ENCODE data around the gene TSPAN9.

TSPAN9 gene

DNA sequence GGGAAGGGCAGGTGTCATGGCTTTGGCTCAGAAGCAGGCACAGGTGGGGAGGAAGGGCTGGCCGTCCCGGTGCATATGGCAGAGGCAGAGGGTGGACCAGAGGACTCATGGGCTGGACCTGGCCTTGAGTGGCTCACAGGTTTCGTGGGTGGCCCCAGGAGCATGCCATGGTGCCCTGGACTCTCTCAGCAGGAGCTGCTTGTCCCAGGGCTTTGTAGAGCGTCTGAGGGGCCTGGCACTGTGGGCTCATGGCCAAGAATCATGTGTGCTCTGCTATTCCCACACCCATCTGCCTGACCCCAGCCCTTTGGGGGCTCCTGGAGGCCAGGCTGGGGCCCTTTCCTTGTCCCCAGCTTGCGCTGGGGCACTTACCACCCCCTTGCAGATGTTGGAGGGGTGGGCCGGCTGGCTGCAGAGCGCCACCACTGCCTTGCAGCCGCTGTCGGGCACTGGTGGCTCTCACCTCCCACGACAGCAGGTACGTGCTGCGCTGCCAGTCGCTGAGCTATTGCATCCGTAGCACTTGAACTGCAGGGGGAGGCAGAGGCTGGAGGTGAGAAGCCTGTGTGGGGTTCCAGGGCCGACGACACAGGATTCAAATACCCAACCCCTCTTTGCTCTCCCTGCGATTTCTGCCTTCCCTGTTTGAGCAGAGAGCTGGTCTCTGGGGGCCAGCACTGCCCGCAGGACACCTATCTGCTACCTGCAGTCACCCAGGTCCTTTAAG lies 226.4 kb downstream of the TSPAN9 start:
- H3K36me3 ChIP-seq, result no peaks in the 10 kb centered on the region; the same call in 1 of the 2 replicates
- H3K4me3 ChIP-seq (ENCODE audit: low read depth, low read length), result no peak overlapping the region
- no peaks in the 10 kb centered on the region for H3K27me3 ChIP-seq (ENCODE audit: insufficient read depth, low read depth, severe bottlenecking)
- no peak overlapping the region for H3K27ac ChIP-seq
- H3K9me3 ChIP-seq (ENCODE audit: severe bottlenecking), result no peaks in the 10 kb centered on the region
- TF ChIP-seq, protein P1, sequence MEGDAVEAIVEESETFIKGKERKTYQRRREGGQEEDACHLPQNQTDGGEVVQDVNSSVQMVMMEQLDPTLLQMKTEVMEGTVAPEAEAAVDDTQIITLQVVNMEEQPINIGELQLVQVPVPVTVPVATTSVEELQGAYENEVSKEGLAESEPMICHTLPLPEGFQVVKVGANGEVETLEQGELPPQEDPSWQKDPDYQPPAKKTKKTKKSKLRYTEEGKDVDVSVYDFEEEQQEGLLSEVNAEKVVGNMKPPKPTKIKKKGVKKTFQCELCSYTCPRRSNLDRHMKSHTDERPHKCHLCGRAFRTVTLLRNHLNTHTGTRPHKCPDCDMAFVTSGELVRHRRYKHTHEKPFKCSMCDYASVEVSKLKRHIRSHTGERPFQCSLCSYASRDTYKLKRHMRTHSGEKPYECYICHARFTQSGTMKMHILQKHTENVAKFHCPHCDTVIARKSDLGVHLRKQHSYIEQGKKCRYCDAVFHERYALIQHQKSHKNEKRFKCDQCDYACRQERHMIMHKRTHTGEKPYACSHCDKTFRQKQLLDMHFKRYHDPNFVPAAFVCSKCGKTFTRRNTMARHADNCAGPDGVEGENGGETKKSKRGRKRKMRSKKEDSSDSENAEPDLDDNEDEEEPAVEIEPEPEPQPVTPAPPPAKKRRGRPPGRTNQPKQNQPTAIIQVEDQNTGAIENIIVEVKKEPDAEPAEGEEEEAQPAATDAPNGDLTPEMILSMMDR (IDR thresholded peaks at IDR 0.05; ENCODE audit: low read depth, low read length), result peak; percentile 41
- DNase-seq, result no peak

DNA sequence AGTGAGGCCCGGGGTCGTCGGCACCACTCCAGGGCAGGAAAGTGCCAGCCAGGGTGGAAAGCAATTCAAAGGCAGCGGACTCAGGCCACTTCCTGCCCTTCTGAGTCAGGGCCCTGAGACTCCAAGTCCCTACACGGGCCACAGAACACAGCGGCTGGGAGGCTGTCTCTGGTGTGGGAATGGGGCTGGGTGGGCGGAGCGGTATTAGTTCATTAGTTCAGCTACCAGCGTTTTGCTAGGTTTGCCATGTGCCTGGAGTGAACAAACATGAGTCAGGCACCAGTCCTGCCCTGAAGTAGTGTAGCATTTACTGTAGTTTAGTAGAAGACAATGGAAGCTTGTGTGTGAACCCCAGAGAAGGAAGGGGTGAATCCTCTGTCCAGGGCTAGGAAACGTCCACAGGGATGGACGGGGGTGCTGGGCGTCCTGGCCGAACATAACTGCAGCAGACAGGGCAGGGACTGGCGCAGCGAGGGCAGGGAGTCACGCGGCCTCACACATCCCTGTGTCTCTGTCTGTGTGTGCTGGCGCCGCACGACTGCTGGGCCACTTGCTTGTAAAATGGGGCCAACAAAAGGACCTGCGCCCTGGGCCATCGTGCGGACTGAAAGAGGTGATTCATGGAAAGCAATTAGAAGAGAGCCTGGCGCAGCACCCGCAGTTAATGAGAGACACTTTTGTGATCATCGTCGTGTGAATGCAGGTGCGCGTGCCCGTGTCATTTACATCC lies 227.4 kb downstream of the TSPAN9 start:
- H3K27ac ChIP-seq, result no peak overlapping the region
- no peak overlapping the region for H3K4me3 ChIP-seq (ENCODE audit: low read depth, low read length)
- H3K36me3 ChIP-seq, result no peaks in the 10 kb centered on the region; the same call in 1 of the 2 replicates
- no peak for DNase-seq
- H3K27me3 ChIP-seq (ENCODE audit: insufficient read depth, low read depth, severe bottlenecking), result no peaks in the 10 kb centered on the region
- H3K9me3 ChIP-seq (ENCODE audit: severe bottlenecking), result no peaks in the 10 kb centered on the region
- TF ChIP-seq, protein P1 (IDR thresholded peaks at IDR 0.05; ENCODE audit: low read depth, low read length), result no peak

DNA sequence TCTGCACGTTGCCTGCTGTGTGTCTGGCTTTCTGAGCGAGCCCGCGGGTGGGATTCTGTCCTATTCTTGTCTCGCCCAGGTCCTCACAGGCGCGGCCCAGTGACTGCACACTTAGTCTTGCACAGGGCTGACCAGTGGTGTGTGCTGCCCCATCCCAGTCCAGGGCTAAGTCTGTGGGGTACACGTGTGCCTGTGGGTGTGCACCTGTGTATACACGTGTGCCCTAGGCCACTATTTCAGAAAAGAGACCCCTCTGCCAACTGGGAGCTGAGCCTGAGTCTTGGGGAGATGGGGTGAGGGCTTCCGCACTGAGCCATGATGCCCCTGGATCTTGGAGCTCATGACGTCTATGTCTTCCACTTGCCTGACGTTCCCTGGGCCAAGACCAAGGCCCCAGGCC lies 228.3 kb downstream of the TSPAN9 start:
- no peak overlapping the region for H3K4me3 ChIP-seq (ENCODE audit: low read depth, low read length)
- H3K36me3 ChIP-seq, result no peaks in the 10 kb centered on the region; the same call in 1 of the 2 replicates
- no peaks in the 10 kb centered on the region for H3K27me3 ChIP-seq (ENCODE audit: insufficient read depth, low read depth, severe bottlenecking)
- TF ChIP-seq, protein P1 (IDR thresholded peaks at IDR 0.05; ENCODE audit: low read depth, low read length), result no peak
- no peak for DNase-seq
- H3K9me3 ChIP-seq (ENCODE audit: severe bottlenecking), result no peaks in the 10 kb centered on the region
- no peak overlapping the region for H3K27ac ChIP-seq

DNA sequence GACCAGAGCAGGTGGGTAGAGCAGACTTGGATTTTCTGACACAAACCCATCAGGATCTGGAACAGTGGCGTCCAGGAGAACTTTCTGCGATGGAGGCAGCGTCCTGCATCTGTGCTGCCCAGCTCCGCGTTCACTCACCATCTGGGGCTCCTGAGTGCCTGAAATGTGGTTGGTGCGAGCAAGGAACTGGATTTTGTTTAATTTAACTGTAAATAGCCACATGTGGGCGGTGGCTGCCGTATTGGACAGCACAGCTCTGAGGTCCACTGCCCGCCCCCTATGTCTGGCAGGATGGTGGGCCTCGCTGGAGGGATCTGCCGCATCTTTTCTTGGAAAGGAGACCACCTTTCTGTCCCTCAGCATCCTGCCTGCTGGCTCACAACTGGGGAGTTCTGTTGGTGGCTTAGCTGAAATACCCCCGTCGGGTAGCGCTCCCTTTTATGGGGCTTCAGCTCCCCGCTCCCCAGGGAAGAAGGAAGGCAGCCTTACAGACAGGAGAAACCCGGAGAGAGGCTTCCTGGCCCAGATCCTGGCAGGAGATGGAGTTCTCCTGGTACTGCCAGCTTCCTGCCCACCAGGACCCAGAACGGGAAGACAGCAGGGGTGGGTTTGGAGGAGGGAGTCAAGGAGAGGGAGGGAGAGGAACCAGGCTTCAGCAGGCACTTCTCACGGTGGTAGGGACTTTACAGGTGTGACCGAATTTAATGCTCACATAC lies 228.9 kb downstream of the TSPAN9 start:
- H3K27me3 ChIP-seq (ENCODE audit: insufficient read depth, low read depth, severe bottlenecking), result no peaks in the 10 kb centered on the region
- no peak for DNase-seq
- TF ChIP-seq, protein P1 (IDR thresholded peaks at IDR 0.05; ENCODE audit: low read depth, low read length), result no peak
- H3K9me3 ChIP-seq (ENCODE audit: severe bottlenecking), result no peaks in the 10 kb centered on the region
- H3K27ac ChIP-seq, result no peak overlapping the region
- H3K36me3 ChIP-seq, result no peaks in the 10 kb centered on the region; the same call in 1 of the 2 replicates
- no peak overlapping the region for H3K4me3 ChIP-seq (ENCODE audit: low read depth, low read length)

DNA sequence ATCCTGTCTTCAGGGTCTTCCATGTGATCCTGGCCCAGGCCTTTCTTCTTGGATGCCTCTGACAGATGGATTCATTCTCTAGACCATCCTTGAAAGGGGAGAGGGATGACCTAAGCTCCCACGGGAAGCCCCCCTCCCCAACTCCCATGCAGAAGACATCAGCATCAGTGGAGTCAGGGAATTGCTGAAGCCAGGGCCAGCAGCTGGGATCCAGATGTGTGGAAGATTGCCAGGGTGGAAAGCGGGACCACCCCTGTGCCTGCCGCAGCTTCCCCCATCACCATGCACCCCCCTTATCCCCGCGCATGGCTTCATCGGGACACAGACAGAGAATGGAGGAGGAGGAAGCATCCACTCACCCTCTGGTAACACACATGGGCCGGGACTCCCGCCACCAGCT lies 230.2 kb downstream of the TSPAN9 start:
- no peak overlapping the region for H3K27ac ChIP-seq
- no peak overlapping the region for H3K4me3 ChIP-seq (ENCODE audit: low read depth, low read length)
- no peaks in the 10 kb centered on the region for H3K9me3 ChIP-seq (ENCODE audit: severe bottlenecking)
- H3K36me3 ChIP-seq, result no peaks in the 10 kb centered on the region; the same call in 1 of the 2 replicates
- TF ChIP-seq, protein P1 (IDR thresholded peaks at IDR 0.05; ENCODE audit: low read depth, low read length), result no peak
- DNase-seq, result no peak
- H3K27me3 ChIP-seq (ENCODE audit: insufficient read depth, low read depth, severe bottlenecking), result no peaks in the 10 kb centered on the region

Measured in WERI-Rb-1 (cell line).